Activated naive CD4-positive, alpha-beta T cell treated with anti-CD3 and anti-CD28 coated beads, Interleukin-2, amount 50 U/mL, for 24 hours (primary cell): ENCODE data around the gene TBC1D20.
"Not testable (repeated sequence)": the region's sequence is repeated elsewhere in the genome, so short reads cannot be mapped to it uniquely, and the experiment has no call there.

Source experiments
- H3K27ac Mint-ChIP-seq: one replicate; pipeline ENCODE4 v1.8.0; 2021; ENCODE audit warnings: mild to moderate bottlenecking, mixed read lengths
- H3K27me3 Mint-ChIP-seq: one replicate; pipeline ENCODE4 v1.8.0; 2021; ENCODE audit warnings: mixed read lengths
- H3K36me3 Mint-ChIP-seq: one replicate; pipeline ENCODE4 v1.8.0; 2021; ENCODE audit warnings: mixed read lengths
- H3K4me1 Mint-ChIP-seq: one replicate; pipeline ENCODE4 v1.8.0; 2021; ENCODE audit warnings: mixed read lengths
- H3K4me3 Mint-ChIP-seq: one replicate; pipeline ENCODE4 v1.8.0; 2021; ENCODE audit warnings: mild to moderate bottlenecking, mixed read lengths
- H3K9me3 Mint-ChIP-seq: one replicate; pipeline ENCODE4 v1.8.0; 2021; ENCODE audit warnings: mixed read lengths

Gene TBC1D20

DNA sequence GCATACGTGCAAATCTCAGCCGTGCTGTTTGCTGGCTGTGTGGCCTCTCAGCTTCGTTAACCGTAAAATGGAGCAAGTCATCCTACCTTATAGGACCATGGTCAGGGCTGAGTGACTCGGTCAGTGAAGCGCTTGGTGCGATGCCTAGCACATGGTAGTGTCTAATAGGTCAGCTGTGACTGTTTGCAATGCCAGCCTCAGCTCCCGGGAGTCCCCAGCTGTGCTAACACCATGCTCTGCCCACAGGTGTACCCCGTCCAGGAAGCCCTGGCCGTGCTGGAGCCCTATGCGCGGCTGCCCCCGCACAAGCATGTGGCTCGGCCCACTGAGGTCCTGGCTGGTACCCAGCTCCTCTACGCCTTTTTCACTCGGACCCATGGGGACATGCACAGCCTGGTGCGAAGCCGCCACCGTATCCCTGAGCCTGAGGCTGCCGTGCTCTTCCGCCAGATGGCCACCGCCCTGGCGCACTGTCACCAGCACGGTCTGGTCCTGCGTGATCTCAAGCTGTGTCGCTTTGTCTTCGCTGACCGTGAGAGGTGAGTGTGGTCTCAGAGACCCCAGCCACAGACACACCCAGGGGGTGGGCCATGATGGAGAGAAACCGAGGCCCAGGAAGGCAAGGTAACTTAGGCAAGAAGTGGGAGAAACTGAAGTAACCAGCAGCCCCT lies 71.2 kb downstream of the TBC1D20 start:
- no peaks in the 10 kb centered on the region for H3K4me1 Mint-ChIP-seq
- no peak overlapping the region for H3K27ac Mint-ChIP-seq
- H3K36me3 Mint-ChIP-seq = peaks cover 24% of the 10 kb centered on the region
- no peaks in the 10 kb centered on the region for H3K9me3 Mint-ChIP-seq
- H3K4me3 Mint-ChIP-seq = no peak overlapping the region
- no peaks in the 10 kb centered on the region for H3K27me3 Mint-ChIP-seq

DNA sequence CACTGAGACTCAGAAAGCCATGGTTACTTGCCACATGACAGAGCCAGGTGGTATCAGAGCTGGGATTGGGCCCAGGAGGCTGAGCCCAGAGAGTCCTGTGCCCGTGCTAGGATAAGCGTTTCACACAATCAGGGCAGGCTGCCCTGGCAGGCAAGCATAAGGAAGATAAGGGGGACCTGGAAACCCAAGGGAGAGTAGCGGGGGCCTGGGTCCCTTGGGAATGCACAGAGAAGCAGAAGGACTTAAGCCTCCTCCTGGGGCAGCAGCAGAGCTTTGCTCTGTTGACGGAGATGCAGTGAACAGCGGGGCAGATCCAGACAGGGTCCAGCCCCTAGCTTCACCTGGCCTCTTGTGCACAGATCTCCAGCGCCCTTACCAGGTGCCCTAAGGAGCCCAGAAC lies 73.1 kb downstream of the TBC1D20 start:
- H3K4me1 Mint-ChIP-seq = peaks cover 4% of the 10 kb centered on the region
- no peak overlapping the region for H3K27ac Mint-ChIP-seq
- H3K27me3 Mint-ChIP-seq = no peaks in the 10 kb centered on the region
- peaks cover 26% of the 10 kb centered on the region for H3K36me3 Mint-ChIP-seq
- no peak overlapping the region for H3K4me3 Mint-ChIP-seq
- H3K9me3 Mint-ChIP-seq = no peaks in the 10 kb centered on the region

DNA sequence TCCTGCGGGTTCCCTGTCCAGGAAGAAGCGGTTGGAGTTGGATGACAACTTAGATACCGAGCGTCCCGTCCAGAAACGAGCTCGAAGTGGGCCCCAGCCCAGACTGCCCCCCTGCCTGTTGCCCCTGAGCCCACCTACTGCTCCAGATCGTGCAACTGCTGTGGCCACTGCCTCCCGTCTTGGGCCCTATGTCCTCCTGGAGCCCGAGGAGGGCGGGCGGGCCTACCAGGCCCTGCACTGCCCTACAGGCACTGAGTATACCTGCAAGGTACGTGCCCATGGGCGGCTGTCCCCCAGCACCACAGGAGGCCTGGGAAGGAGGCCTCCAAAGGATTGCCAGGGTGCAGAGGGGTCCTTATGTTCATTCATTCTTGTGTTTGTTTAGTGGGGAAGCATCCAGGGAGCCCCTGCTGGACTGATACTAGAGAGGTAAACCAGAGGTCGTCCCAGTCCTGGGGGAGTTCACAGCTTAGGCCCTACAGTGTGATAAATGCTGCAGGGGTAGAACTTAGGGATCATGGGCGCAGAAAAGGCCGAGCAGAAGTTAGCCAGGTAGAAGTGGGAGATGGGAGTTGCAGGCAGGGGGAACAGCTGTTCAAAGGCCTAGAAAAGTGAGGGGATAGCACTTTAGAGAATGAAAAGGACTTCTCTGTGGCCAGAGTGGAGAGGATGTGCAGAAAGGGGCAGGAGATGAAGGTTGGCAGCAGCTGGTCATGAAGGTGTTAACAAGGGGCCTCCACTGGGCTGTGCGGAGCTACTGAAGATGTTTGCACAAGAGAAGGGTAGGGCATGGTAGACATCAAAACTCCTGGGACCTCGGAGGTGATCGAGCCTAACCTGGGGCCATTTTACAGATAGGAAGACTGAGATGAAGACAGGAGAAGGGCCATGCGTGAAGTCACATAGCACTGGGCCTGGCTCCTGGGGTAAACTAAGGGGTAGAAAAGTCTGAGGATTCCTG lies 74.0 kb downstream of the TBC1D20 start:
- Mint-ChIP-seq H3K27ac (peak overlapping the region; percentile 86), H3K27me3 (no peaks in the 10 kb centered on the region), H3K4me3 (no peak overlapping the region), H3K9me3 (no peaks in the 10 kb centered on the region), H3K36me3 (peaks cover 22% of the 10 kb centered on the region), H3K4me1 (peaks cover 12% of the 10 kb centered on the region)

DNA sequence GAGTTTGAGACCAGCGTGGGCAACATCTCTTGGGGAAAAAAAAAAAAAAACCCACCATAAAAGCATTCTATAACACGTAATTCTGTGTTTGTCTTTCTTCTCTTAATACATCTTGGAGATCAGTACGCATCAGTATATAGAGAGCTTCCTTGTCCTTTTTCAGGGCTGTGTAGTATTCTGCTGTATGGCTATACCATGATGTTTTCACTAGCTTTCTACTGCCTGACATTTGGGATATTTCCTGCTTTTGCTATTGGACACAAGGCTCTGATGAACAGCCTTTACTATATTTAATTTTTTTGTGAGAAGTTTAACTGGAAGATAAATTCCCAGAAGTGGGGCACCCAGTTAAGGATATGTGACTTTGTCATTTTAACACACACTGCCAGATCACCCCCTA lies 74.8 kb downstream of the TBC1D20 start:
- no peaks in the 10 kb centered on the region for H3K9me3 Mint-ChIP-seq
- H3K27ac Mint-ChIP-seq = no peak overlapping the region
- no peaks in the 10 kb centered on the region for H3K27me3 Mint-ChIP-seq
- peaks cover 18% of the 10 kb centered on the region for H3K36me3 Mint-ChIP-seq
- H3K4me1 Mint-ChIP-seq = peaks cover 18% of the 10 kb centered on the region
- no peak overlapping the region for H3K4me3 Mint-ChIP-seq

DNA sequence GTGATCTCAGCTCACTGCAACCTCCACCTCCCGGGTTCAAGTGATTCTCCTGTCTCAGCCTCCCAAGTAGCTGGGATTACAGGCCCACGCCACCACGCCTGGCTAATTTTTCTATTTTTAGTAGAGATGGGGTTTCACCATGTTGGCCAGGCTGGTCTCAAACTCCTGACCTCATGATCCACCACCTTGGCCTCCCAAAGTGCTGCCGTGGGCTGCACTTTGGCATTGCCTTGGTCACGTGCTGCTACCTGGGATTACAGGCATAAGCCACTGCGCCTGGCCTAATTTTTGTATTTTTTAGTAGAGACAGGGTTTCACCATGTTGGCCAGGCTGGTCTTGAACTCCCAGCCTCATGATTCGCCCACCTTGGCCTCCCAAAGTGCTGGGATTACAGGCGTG lies 75.7 kb downstream of the TBC1D20 start:
- Mint-ChIP-seq H3K4me1 (peaks cover 18% of the 10 kb centered on the region), H3K36me3 (peaks cover 16% of the 10 kb centered on the region)
- H3K9me3 Mint-ChIP-seq, H3K27ac Mint-ChIP-seq, H3K4me3 Mint-ChIP-seq, H3K27me3 Mint-ChIP-seq: not testable (repeated sequence)
